GM12891 (cell line): ENCODE results near the gene SLC9A9.

Source experiments
- POLR2A ChIP-seq: IDR thresholded peaks from 2 replicates; pipeline ENCODE4 v1.6.1; 2011; ENCODE audit warnings: low read depth, low read length, control low read depth
- POLR2AphosphoS5 ChIP-seq: IDR thresholded peaks from 2 replicates; pipeline ENCODE4 v1.6.1; 2011; ENCODE audit warnings: low read depth, low read length, control low read depth
- TAF1 ChIP-seq: IDR thresholded peaks from 2 replicates; pipeline ENCODE4 v1.6.1; 2011; ENCODE audit warnings: low read depth, low read length, control low read depth

GRCh38 chr3:143307613-143308183 lies 540.6 kb downstream of the SLC9A9 start:
- TF ChIP-seq POLR2A = no peak
- no peak for TF ChIP-seq TAF1
- TF ChIP-seq POLR2AphosphoS5 = no peak
